HG02885 (cell line): ENCODE measurements around the gene MT2A.

Experiments
- ATAC-seq: cut with Tn5 transposase; IDR thresholded peaks from one replicate; pipeline ENCODE4 v1.9.1; 2021; ENCODE audit warnings: mild to moderate bottlenecking; ENCODE audit not compliant: unreplicated experiment, poor library complexity

MT2A gene

DNA sequence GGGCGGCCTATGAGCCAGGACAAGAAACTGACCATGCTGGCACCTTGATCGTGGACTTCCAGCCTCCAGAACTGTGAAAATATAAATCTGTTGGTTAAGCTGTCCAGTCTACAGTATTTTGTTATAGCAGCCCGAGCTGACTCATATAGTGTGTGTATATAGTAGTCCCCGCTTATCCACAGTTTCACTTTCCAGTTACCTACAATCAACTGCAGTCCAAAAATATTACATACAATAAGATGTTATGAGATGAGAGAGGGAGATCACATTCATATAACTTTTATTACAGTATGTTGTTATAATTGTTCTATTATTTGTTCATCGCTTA is 14.1 kb upstream of the MT2A start:
- no peak for ATAC-seq

DNA sequence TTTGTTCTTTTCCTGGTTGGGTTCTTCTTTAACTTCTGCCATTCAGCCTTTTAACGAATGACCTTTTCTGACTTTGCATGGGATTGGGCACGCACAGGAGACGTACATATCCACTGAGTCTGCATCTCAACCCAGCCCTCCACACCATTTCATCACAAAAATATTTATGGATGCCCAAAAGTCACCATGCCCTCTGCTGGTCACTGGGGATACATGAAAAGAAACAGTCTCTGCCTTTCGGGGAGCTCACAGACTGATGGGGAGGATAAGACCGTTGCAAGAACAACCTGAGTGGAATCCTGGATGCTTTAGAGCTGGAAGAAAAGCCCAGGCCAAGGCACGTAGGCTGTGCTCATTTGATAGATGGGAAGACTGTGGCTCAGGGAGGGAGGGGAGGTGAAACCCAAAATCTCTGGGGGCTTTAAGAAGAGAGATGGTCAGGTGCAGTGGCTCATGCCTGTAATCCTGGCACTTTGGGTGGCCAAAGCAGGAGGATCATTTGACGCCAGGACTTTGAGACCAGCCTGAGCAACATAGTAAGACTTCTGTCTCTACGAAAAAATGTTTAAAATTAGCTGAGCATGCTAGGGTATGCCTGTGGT is 7.9 kb upstream of the MT2A start:
- no peak for ATAC-seq

DNA sequence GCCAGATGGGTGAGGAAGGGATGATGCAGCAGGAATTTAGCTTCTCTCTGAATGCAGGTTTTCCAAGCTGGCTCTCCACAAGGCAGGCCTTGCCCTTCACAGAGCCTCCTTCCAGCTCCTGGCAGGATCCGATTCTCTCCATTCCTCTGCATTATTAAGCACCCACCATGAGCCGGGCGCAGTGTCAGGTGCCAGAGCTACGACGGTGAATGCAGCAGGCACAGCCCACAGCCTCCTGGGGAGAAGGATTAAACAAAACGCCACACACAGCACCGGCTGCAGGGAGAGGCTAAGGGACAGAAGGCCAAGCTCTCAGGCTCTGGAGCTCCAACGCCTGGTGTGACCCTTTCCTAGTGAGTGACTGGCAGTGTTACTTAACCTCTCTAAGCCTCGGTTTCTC is 7.1 kb upstream of the MT2A start:
- ATAC-seq: no peak

DNA sequence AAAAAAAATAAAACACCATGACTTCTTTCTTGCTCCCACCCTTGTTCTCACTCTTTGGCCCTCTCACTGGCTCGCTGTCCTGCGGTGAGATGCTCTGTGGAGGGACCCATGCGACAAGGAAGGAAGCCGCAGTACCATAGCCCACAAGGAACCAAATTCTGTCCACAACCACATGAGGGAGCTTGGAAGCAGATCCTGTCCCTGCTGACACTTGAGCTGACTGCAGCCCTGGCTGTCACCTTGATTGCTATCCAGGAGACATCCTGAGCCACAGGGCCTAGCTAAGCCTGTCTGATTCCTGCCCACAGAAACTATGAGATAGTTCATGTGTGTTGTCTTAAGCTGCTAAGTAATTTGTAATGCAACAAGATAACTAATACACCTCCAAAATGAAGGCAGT is 4.8 kb upstream of the MT2A start:
- ATAC-seq: no peak

DNA sequence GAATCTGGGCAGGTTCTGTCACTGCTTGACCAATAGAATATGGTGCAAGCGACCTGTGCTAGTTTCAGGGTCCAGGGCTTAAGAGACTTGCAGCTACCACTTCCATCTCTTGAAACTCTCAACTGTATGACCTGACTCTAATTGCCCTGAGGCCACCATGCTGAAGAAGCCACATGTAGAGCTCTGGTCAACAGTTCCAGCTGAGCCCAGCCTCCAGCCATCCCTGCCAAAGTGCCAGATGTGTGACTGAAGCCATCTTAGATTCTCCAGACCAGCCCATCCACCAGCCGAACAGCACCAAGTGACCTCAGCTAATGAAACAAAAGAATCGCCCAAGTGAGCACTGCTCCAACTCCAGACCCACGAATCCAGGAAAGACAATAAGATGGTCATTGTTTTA is 3.4 kb upstream of the MT2A start:
- no peak for ATAC-seq

DNA sequence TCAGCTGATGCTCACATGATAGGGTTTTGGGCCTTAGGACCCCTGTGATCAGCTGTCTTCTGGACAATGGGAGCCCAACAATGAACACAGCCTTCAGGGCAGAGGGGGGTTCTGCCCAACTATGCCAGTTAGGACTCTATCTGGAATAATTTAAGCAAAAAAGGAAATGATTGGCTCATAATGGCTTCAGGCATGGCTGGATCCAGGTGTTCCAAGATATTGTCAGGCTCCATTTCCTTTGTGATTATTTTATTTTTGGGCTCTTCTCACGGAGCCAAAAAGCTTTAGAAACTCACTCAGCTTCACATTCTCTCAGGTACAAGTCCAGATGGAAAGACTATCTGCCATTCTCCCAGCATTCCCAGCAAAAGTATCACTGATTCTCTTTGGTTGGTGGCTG is 2.9 kb upstream of the MT2A start:
- ATAC-seq: no peak

DNA sequence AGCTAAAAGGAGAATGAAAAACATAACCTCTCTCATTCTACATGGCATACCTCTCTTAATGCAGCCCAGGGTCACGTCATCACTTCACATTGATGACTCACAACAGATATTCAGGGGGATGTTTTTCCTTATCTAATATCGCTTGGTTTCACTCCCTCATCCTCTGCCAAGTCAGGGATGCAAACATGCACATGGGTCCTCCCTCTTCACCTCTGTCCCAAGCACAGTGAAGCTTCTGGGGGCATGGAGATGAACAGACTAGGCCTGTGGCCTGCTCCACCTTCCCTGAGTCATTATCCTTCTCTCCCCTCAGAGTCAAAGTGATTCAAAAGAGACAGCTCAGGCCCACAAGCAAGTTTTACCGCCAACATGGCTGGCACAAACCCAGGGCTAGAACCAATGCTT is 2.3 kb upstream of the MT2A start:
- ATAC-seq: no peak

DNA sequence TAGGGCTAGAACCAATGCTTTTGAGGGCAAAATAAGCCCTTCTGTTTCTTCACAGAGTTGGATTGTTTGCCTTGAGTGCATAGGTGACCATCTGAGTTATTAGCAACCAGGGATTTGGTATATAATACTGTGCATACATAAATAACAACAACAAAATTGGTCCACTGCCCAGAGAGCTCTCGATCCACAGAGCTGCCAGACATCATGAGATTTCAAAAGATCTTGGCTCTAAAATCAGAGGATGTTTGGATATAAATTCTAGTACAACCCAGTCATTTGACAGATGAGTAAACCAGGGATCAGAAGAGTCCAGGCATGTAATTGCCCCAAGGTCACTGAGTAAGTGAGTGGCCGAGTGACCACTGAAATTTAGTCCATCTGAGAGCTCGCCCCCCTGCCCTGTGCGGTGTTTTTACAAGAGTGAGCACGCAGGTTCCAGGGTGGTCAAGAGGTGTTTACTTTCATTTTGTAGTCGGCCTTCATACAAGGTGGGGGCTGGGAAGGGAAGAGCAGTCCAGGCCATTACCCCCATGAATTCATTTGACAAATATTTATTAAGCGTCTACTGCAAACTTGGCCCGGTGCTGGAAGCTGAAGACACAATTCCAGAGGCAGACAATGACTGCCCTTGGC is 1.8 kb upstream of the MT2A start:
- ATAC-seq: no peak

DNA sequence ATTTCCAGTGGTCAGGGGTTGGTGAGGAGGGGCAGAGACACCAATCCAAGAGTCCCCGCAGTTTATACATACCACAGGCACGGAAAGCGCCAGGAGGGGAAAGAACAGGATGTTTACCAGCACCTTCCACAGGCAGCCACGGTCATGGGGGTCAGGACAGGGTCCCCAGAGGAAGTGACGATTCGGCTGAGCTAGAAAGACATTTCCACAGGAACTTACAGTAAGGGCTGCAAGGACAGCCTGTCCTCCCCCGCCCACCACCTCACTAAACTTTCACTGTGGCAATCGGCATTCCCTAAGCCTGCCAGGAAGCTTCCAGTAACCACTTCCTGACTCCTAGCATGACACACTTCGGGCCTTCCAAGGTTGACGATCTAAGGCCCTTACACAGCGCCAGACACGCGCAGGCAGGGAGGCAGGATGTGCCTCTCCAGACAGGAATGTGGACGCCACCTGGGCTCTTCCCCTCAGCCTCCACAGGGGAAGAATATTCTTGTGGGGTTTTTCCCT is 1.2 kb upstream of the MT2A start:
- ATAC-seq: no peak

DNA sequence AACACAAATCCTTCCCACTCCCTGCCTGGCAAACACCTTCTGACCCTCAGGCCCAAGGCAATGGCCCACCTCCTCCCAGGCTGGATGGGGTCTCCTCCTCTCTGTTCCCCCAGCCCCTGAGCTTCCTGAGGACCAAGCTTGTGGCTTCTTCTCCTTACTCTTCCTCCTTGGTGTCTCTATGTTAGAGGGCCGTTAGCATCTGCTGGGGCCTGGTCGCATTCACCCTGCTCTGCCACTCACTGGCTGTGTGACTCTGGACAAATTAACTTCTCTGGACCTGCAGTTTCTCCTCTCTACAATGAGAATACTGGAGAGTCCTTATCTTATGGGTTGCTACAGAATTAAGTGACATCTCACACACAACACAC is 725 bp upstream of the MT2A start:
- ATAC-seq: no peak

DNA sequence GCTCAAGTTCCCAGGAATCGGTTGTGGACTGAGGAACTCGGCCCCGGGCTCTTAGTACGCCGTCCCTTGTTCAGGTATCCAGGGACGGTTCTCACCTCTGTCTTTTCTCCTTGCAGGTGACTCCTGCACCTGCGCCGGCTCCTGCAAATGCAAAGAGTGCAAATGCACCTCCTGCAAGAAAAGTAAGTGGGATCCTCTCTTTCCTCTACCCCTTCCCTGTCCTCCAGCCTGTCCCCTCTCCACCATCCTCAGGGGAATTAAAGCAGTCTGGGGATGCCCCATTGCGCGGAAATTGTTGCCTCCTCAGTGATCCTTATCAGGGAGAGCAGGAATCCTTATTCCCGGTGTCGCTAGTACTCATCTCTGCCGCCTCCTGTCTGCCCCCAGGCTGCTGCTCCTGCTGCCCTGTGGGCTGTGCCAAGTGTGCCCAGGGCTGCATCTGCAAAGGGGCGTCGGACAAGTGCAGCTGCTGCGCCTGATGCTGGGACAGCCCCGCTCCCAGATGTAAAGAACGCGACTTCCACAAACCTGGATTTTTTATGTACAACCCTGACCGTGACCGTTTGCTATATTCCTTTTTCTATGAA is 585 bp downstream of the MT2A start:
- ATAC-seq: no peak

DNA sequence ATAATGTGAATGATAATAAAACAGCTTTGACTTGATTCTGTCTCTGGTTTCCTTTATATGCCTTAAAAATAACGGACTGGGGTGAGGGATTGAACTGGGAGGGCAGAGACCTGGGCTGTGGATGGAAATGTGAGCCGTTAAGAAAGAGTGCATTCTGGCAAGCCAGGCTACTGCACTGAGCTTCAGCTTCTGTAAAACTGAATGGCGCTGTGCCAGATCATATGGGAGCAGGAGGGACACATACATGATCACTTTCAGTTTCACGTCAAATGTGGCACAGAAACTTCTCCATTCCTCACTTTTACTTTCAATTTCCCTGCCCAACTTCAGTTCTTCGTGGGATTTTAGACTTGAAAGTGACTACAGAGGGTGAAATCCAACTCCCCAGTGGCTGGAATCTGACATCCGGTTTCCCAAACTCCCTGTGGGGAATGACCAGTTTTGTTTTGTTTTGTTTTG is 1.1 kb downstream of the MT2A start:
- peak; percentile 55 for ATAC-seq

DNA sequence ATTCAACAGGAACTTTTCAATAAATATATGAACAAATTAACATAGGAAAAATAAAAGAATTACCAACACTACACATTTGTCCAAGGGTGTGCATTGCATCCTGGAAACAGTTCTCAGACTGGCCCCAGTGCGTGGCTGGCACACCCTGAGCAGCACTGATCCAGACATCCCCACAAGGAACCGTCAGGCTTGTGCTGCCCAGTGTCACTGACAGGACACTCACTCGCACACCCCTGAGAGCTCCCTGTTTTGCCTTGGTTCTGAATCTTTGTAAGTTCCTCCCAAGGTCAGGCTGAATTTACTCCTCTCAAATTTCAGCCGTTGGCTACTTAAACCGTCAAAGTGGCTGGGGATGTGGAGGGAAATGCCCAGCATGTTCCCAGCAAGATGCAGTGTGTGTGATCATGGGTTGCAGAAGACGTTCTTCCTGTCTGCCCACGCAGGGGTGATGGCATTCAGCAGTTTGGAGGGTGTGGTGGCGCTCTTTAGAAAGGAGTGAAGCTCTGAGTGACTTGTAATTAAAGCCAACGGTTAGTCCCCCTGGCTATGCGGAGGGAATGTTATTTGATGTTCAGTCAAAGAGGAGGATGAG is 1.7 kb downstream of the MT2A start:
- no peak for ATAC-seq

DNA sequence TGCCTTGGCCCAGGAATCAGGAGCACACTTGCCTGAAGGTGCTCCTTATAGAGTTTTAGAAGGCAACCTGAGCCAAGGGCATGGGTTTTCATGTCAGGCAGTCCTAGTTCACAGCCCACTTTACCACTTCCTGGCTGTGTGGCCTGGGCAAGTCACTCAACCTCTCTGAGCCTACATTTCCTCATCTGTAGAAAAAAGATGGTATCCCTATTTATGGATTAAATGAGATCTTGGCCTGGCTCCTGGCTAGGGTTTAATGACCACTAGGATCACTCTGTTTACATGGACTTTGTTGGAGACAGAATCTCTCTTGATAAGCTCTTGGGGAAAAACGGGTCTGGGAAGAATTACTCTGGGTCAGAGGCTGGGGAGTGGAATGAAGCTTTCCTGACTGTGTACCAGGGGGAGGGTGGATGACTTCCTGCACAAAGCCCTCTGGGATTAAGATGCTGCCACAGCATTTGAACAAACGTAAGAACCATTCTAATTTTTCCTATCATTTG is 2.3 kb downstream of the MT2A start:
- ATAC-seq: no peak

DNA sequence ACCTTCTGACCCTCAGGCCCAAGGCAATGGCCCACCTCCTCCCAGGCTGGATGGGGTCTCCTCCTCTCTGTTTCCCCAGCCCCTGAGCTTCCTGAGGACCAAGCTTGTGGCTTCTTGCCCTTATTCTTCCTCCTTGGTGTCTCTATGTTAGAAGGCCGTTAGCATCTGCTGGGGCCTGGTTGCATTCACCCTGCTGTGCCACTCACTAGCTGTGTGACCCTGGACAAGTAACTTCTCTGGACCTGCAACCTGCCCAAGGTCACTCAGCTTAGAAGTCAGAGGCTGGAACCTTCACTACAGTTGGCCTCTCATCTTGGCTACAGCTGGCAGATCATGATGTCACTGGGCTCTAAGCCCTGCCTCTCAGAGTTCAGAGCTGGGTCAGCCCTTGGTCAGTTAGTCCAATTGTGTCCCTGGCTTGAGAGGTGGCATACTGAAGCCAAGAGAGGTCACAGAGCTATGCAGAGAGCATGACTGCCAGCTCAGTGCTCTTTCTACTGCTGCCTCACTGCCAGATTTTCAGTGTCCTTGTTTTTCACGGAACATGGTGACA is 3.0 kb downstream of the MT2A start:
- ATAC-seq: no peak

DNA sequence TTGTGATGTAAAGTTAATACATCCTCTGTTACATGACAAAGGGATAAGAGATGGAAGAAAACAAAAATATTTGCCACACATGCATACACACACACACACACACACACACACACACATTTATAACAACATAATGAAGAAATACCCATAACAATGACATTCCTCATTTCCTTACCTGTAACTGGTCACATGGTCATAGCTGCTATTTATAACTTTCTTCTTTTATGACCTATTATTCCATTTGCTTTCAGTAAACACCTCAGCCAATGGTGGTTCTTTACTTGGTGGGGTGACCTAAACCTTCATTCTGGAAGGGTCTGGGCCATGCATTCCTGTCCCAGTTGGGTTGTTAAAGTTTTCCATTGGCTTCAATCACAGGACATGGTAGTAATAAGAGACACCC is 5.3 kb downstream of the MT2A start:
- no peak for ATAC-seq

DNA sequence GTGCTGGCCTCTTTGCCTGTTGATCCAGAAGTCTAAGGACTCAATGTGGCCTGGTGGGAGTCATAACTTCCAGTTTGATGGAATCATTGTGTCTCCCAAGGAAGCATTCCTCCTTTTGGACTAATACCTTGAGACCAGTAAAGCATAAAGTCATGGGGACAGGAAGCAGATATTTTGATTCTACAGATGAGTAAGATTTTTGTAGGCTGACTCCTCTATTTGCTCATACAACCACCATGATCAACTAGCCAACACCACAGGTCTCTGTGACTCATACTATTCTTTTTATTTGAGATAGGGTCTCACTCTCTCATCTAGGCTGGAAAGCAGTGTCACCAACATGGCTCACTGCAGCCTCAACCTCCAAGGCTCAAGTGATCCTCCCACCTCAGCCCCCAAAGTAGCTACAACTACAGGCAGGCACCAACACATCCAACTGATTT is 6.2 kb downstream of the MT2A start:
- no peak for ATAC-seq

DNA sequence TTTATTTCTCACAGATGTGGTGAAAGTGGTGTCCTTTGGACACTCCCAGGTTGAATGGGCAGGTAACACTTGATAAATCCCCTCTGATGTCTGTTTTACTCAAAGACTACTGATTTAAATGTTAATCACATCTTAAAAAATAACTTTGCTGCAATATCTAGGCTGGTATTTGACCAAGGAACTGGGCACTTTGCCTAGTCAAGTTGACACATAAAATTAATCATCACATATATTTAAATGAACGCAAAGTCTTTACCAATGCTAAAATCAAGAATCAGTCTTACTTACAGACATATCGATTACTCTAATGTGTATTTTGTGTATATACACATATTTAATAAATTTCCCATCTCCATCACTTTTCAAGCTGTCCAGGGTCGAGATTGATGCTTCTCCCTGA is 7.0 kb downstream of the MT2A start:
- no peak for ATAC-seq

DNA sequence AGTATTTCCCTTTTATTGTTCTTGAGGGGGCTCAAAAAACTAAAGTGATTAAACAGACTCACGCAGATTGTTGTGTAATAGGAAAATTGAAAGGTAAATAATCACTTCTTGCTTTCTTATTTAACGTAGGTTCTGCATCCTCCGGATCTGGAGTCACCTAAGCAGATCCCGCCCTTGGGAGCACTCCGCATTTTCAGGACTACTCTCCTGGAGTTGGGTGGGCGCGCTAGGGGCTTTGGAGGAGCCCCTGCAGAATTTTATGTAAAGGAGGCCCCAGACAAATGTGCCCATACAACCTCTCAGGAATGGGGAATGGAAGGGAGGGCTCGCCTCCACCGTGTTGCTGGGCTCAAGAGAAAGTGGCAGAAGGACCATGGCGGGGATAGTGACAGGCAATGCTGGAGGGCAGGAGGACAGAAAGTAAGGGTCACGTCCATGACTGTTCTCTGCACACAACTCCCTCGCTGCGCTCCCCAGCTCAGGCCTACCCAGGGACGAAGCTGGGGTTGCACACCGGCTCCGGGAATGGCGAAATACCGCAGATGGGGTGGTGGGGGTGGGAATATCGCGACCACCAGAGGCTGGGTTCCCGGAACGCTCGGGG is 8.3 kb downstream of the MT2A start:
- no peak for ATAC-seq

DNA sequence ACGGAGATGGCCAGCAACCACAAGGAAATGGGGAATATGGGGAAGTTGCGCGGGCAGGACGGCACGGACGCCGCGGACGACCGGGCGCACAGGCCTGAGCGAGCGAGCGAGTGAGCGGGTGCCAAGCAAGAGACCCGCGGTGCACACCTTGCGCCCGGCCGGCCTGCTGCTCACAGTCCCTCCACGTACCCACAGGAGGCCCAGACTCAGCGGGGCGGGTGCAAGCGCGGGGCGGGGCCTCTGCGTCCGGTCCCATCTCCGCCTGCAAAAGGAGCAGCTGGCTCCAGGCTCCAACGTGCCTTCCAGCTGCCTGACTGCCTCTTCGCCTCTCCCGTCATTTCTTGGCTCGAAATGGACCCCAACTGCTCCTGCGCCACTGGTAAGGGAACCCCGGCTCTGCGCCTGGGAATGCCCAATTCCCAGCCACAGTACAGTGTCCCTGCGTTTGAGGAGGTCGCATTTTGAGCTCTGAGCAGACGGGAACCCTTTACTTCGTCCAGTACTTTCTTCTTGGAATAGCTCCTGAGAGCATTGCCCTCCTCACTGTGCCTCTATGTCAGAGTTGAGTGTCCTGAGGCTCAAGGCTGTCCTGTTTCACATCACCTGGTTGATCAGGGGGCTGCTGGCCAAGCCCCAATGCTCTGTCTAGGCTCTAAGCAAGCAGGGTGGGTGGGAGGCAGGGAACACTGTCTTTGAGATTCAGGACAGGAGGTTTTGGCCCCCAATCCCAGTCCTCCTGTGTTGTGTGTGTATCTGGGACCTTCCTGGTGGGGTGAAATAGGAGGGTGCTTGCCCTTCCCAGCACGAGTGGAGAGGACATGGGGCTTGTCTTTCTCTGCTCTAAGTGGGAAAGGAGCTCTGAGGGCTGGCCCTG is 9.1 kb downstream of the MT2A start:
- no peak for ATAC-seq
